Activated naive CD8-positive, alpha-beta T cell treated with anti-CD3 and anti-CD28 coated beads for 36 hours (primary cell): ENCODE results near the gene PLXND1. TPM values are rescaled to one million over a fixed set of nuclear protein-coding genes. Genes with fewer than 3 reads are reported as not detected.
"Not testable (repeated sequence)": the region's sequence is repeated elsewhere in the genome, so short reads cannot be mapped to it uniquely, and the experiment has no call there.

Experiments
- DNase-seq: peaks from one replicate; pipeline ENCODE4 v3.0.0; 2021
- H3K27ac Mint-ChIP-seq: one replicate; pipeline ENCODE4 v1.8.0; 2022; ENCODE audit warnings: mild to moderate bottlenecking, moderate library complexity, mixed read lengths
- H3K27me3 Mint-ChIP-seq: one replicate; pipeline ENCODE4 v1.8.0; 2022; ENCODE audit warnings: mild to moderate bottlenecking, mixed read lengths
- H3K36me3 Mint-ChIP-seq: one replicate; pipeline ENCODE4 v1.8.0; 2021; ENCODE audit warnings: mild to moderate bottlenecking, mixed read lengths
- H3K4me1 Mint-ChIP-seq: one replicate; pipeline ENCODE4 v1.8.0; 2021; ENCODE audit warnings: mixed read lengths
- H3K4me3 Mint-ChIP-seq: one replicate; pipeline ENCODE4 v1.8.0; 2022; ENCODE audit warnings: mild to moderate bottlenecking, moderate library complexity, mixed read lengths
- H3K9me3 Mint-ChIP-seq: one replicate; pipeline ENCODE4 v1.8.0; 2022; ENCODE audit warnings: mixed read lengths
- total RNA-seq, 2 experiments: library from RNA; stranded (reverse); gene quantifications; one replicate each; pipeline ENCODE4 v1.2.3, GENCODE V29; 2021

The PLXND1 gene
- 1 to 10 TPM; 1.5 to 1.6 TPM for total RNA-seq

- no peaks in the 10 kb centered on the region for H3K36me3 Mint-ChIP-seq
- peaks cover 36% of the 10 kb centered on the region for H3K27me3 Mint-ChIP-seq
- DNase-seq: peak; percentile 39
- no peaks in the 10 kb centered on the region for H3K9me3 Mint-ChIP-seq
- no peak within 1 kb of the TSS for H3K27ac Mint-ChIP-seq
- H3K4me3 Mint-ChIP-seq: peak within 1 kb of the TSS; percentile 85
- peaks cover 8% of the 10 kb centered on the region for H3K4me1 Mint-ChIP-seq
These were observed at the start of gene PLXND1 for GRCh38 chr3:129606636-129607390. TSS of gene PLXND1 (minus strand) at chr3:129606676. CDS start at chr3:129606639, 37 bp downstream.

GRCh38 chr3:129655291-129655700 lies 48.8 kb upstream of the PLXND1 start:
- Mint-ChIP-seq H3K4me1 (peaks cover 13% of the 10 kb centered on the region), H3K27ac (no peak overlapping the region), H3K9me3 (no peaks in the 10 kb centered on the region), H3K4me3 (no peak overlapping the region), H3K27me3 (no peaks in the 10 kb centered on the region), H3K36me3 (peaks cover 1% of the 10 kb centered on the region)
- no peak for DNase-seq

- Mint-ChIP-seq H3K4me1 (peaks cover 15% of the 10 kb centered on the region), H3K4me3 (no peak overlapping the region), H3K27me3 (no peaks in the 10 kb centered on the region), H3K27ac (no peak overlapping the region), H3K9me3 (no peaks in the 10 kb centered on the region), H3K36me3 (peaks cover 1% of the 10 kb centered on the region)
- no peak for DNase-seq
These were observed 47.7 kb upstream of the PLXND1 start for GRCh38 chr3:129654131-129654530.

GRCh38 chr3:129653019-129653418 lies 46.5 kb upstream of the PLXND1 start:
- no peak overlapping the region for H3K4me3 Mint-ChIP-seq
- H3K27ac Mint-ChIP-seq: no peak overlapping the region
- peaks cover 8% of the 10 kb centered on the region for H3K4me1 Mint-ChIP-seq
- H3K36me3 Mint-ChIP-seq: peaks cover 1% of the 10 kb centered on the region
- DNase-seq: no peak
- H3K27me3 Mint-ChIP-seq: no peaks in the 10 kb centered on the region
- H3K9me3 Mint-ChIP-seq: no peaks in the 10 kb centered on the region

- no peak overlapping the region for H3K27ac Mint-ChIP-seq
- H3K4me1 Mint-ChIP-seq: peaks cover 2% of the 10 kb centered on the region
- no peak for DNase-seq
- H3K27me3 Mint-ChIP-seq: no peaks in the 10 kb centered on the region
- H3K4me3 Mint-ChIP-seq: no peak overlapping the region
- H3K9me3 Mint-ChIP-seq: no peaks in the 10 kb centered on the region
- peaks cover 1% of the 10 kb centered on the region for H3K36me3 Mint-ChIP-seq
These were observed 45.1 kb upstream of the PLXND1 start for GRCh38 chr3:129651435-129652202.

- peak; percentile 51 for DNase-seq
- Mint-ChIP-seq H3K4me1 (peaks cover 2% of the 10 kb centered on the region), H3K9me3 (no peaks in the 10 kb centered on the region), H3K4me3 (no peak overlapping the region), H3K27me3 (no peaks in the 10 kb centered on the region), H3K36me3 (peaks cover 1% of the 10 kb centered on the region), H3K27ac (no peak overlapping the region)
These were observed 43.9 kb upstream of the PLXND1 start for GRCh38 chr3:129650256-129650872.

- Mint-ChIP-seq H3K4me3 (no peak overlapping the region), H3K27me3 (no peaks in the 10 kb centered on the region), H3K9me3 (no peaks in the 10 kb centered on the region), H3K36me3 (no peaks in the 10 kb centered on the region), H3K4me1 (peaks cover 2% of the 10 kb centered on the region), H3K27ac (no peak overlapping the region)
- no peak for DNase-seq
These were observed 41.9 kb upstream of the PLXND1 start for GRCh38 chr3:129648391-129648790.

GRCh38 chr3:129645286-129645685 lies 38.8 kb upstream of the PLXND1 start:
- Mint-ChIP-seq H3K9me3 (no peaks in the 10 kb centered on the region), H3K4me3 (no peak overlapping the region), H3K36me3 (no peaks in the 10 kb centered on the region), H3K27ac (no peak overlapping the region), H3K27me3 (no peaks in the 10 kb centered on the region), H3K4me1 (peaks cover 2% of the 10 kb centered on the region)
- no peak for DNase-seq

GRCh38 chr3:129644836-129645235 lies 38.4 kb upstream of the PLXND1 start:
- H3K4me1 Mint-ChIP-seq: no peaks in the 10 kb centered on the region
- no peaks in the 10 kb centered on the region for H3K9me3 Mint-ChIP-seq
- no peak overlapping the region for H3K27ac Mint-ChIP-seq
- H3K27me3 Mint-ChIP-seq: no peaks in the 10 kb centered on the region
- no peak overlapping the region for H3K4me3 Mint-ChIP-seq
- no peak for DNase-seq
- no peaks in the 10 kb centered on the region for H3K36me3 Mint-ChIP-seq

- not testable (repeated sequence) for H3K9me3 Mint-ChIP-seq, DNase-seq, H3K4me1 Mint-ChIP-seq, H3K4me3 Mint-ChIP-seq, H3K27me3 Mint-ChIP-seq, H3K36me3 Mint-ChIP-seq
- H3K27ac Mint-ChIP-seq: peak overlapping the region; percentile 25
These were observed 35.2 kb upstream of the PLXND1 start for GRCh38 chr3:129641567-129642260.

- H3K4me3 Mint-ChIP-seq, DNase-seq, H3K27ac Mint-ChIP-seq, H3K36me3 Mint-ChIP-seq, H3K27me3 Mint-ChIP-seq, H3K9me3 Mint-ChIP-seq, H3K4me1 Mint-ChIP-seq: not testable (repeated sequence)
These were observed 34.5 kb upstream of the PLXND1 start for GRCh38 chr3:129640985-129641384.

- no peaks in the 10 kb centered on the region for H3K36me3 Mint-ChIP-seq
- H3K27me3 Mint-ChIP-seq: no peaks in the 10 kb centered on the region
- DNase-seq: no peak
- no peaks in the 10 kb centered on the region for H3K4me1 Mint-ChIP-seq
- no peak overlapping the region for H3K27ac Mint-ChIP-seq
- H3K9me3 Mint-ChIP-seq: no peaks in the 10 kb centered on the region
- no peak overlapping the region for H3K4me3 Mint-ChIP-seq
These were observed 32.0 kb upstream of the PLXND1 start for GRCh38 chr3:129638481-129638880.

- H3K4me3 Mint-ChIP-seq: no peak overlapping the region
- DNase-seq: no peak
- no peak overlapping the region for H3K27ac Mint-ChIP-seq
- H3K36me3 Mint-ChIP-seq: no peaks in the 10 kb centered on the region
- no peaks in the 10 kb centered on the region for H3K9me3 Mint-ChIP-seq
- H3K4me1 Mint-ChIP-seq: no peaks in the 10 kb centered on the region
- H3K27me3 Mint-ChIP-seq: no peaks in the 10 kb centered on the region
These were observed 29.6 kb upstream of the PLXND1 start for GRCh38 chr3:129636082-129636481.

- Mint-ChIP-seq H3K27ac (no peak overlapping the region), H3K9me3 (no peaks in the 10 kb centered on the region), H3K36me3 (no peaks in the 10 kb centered on the region), H3K4me1 (no peaks in the 10 kb centered on the region), H3K27me3 (no peaks in the 10 kb centered on the region), H3K4me3 (no peak overlapping the region)
- DNase-seq: no peak
These were observed 29.2 kb upstream of the PLXND1 start for GRCh38 chr3:129635656-129636055.
